Epithelial cell of esophagus (primary cell): Measurements from ENCODE around the gene EXOSC10.
"Not testable (repeated sequence)": the region's sequence is repeated elsewhere in the genome, so short reads cannot be mapped to it uniquely, and the experiment has no call there.

ENCODE experiments used
- DNase-seq: peaks from one replicate; pipeline ENCODE4 v3.0.0; 2010; ENCODE audit warnings: low read depth
- H3K4me3 ChIP-seq: 2 replicates; pipeline ENCODE4 v1.5.1; 2011; ENCODE audit warnings: mild to moderate bottlenecking, low read length, control low read depth
- TF ChIP-seq, protein P1 (sequence below): IDR thresholded peaks from 2 replicates; pipeline ENCODE4 v1.5.1; 2011; ENCODE audit warnings: low read depth, mild to moderate bottlenecking, low read length, control low read depth, inconsistent platforms; ENCODE audit not compliant: insufficient read depth; ENCODE audit errors: missing control alignments

The EXOSC10 gene

DNA sequence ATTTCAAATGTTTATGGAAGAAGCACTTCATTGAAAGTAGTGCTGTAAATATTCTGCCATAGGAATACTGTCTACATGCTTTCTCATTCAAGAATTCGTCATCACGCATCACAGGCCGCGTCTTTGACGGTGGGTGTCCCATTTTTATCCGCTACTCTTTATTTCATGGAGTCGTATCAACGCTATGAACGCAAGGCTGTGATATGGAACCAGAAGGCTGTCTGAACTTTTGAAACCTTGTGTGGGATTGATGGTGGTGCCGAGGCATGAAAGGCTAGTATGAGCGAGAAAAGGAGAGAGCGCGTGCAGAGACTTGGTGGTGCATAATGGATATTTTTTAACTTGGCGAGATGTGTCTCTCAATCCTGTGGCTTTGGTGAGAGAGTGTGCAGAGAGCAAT lies 76.5 kb downstream of the EXOSC10 start:
- no peak overlapping the region for H3K4me3 ChIP-seq
- TF ChIP-seq, protein P1, sequence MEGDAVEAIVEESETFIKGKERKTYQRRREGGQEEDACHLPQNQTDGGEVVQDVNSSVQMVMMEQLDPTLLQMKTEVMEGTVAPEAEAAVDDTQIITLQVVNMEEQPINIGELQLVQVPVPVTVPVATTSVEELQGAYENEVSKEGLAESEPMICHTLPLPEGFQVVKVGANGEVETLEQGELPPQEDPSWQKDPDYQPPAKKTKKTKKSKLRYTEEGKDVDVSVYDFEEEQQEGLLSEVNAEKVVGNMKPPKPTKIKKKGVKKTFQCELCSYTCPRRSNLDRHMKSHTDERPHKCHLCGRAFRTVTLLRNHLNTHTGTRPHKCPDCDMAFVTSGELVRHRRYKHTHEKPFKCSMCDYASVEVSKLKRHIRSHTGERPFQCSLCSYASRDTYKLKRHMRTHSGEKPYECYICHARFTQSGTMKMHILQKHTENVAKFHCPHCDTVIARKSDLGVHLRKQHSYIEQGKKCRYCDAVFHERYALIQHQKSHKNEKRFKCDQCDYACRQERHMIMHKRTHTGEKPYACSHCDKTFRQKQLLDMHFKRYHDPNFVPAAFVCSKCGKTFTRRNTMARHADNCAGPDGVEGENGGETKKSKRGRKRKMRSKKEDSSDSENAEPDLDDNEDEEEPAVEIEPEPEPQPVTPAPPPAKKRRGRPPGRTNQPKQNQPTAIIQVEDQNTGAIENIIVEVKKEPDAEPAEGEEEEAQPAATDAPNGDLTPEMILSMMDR, result no peak
- no peak for DNase-seq

DNA sequence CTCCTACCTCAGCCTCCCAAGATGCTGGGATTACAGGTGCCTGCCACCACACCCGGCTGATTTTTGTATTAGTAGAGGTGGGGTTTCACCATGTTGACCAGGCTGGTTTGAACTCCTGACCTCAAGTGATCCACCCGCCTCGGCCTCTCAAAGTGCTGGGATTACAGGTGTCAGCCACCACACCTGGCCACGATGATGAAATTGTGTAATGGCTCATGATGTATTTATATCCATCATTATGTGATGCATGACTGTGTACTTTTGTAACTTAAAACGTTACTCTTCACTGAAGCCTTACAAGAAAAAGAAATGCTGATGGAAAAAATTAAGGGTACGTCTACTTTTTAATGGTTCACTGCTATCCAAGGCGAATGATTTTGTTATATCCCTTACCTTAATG lies 79.7 kb downstream of the EXOSC10 start:
- no peak for DNase-seq
- TF ChIP-seq, protein P1, result no peak
- no peak overlapping the region for H3K4me3 ChIP-seq

DNA sequence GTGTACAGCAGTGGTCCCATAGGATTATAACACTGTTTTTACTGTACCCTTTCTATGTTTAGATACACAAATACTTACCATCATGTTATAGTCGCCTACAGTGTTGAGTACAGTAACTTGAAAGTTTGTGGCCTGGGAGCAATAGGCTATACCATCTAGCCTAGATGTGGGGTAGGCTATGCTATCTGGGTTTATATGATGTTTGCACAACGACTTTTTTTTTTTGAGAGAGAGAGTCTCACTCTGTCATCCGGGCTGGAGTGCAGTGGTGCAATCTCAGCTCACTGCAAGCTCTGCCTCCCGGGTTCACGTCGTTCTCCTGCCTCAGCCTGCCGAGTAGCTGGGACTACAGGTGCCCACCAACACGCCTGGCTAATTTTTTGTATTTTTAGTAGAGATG lies 80.3 kb downstream of the EXOSC10 start:
- H3K4me3 ChIP-seq, DNase-seq: not testable (repeated sequence)
